Epidermal melanocyte (primary cell): ENCODE measurements around the gene DYSF.
"Not testable (repeated sequence)": the region's sequence is repeated elsewhere in the genome, so short reads cannot be mapped to it uniquely, and the experiment has no call there.

Experiments used
- DNase-seq: peaks from one replicate; pipeline ENCODE4 v3.0.0; 2011; ENCODE audit warnings: low spot score; ENCODE audit not compliant: insufficient read length

Gene DYSF

GRCh38 chr2:71640489-71640888 lies 187.1 kb downstream of the DYSF start:
- no peak for DNase-seq

GRCh38 chr2:71643674-71644357 lies 190.5 kb downstream of the DYSF start:
- no peak for DNase-seq

- no peak for DNase-seq
Observed at GRCh38 chr2:71646028-71646427, 192.7 kb downstream of the DYSF start.

GRCh38 chr2:71647356-71647755 lies 194.0 kb downstream of the DYSF start:
- no peak for DNase-seq

GRCh38 chr2:71655498-71655897 lies 202.1 kb downstream of the DYSF start:
- no peak for DNase-seq

GRCh38 chr2:71658256-71658655 lies 204.9 kb downstream of the DYSF start:
- DNase-seq = not testable (repeated sequence)

- DNase-seq = no peak
Observed at GRCh38 chr2:71658771-71659170, 205.4 kb downstream of the DYSF start.

GRCh38 chr2:71659868-71660518 lies 206.6 kb downstream of the DYSF start:
- DNase-seq = no peak

- no peak for DNase-seq
Observed at GRCh38 chr2:71661782-71662181, 208.4 kb downstream of the DYSF start.

GRCh38 chr2:71662665-71663394 lies 209.5 kb downstream of the DYSF start:
- DNase-seq = no peak

- DNase-seq = no peak
Observed at GRCh38 chr2:71664161-71664560, 210.8 kb downstream of the DYSF start.

GRCh38 chr2:71665168-71666093 lies 212.1 kb downstream of the DYSF start:
- DNase-seq = no peak

- no peak for DNase-seq
Observed at GRCh38 chr2:71666094-71666474, 212.7 kb downstream of the DYSF start.

- DNase-seq = no peak
Observed at GRCh38 chr2:71667256-71668182, 214.2 kb downstream of the DYSF start.

- DNase-seq = no peak
Observed at GRCh38 chr2:71668326-71669057, 215.1 kb downstream of the DYSF start.

- no peak for DNase-seq
Observed at GRCh38 chr2:71669058-71669456, 215.7 kb downstream of the DYSF start.

GRCh38 chr2:71669628-71670429 lies 216.5 kb downstream of the DYSF start:
- DNase-seq = no peak

GRCh38 chr2:71670430-71670795 lies 217.1 kb downstream of the DYSF start:
- DNase-seq = no peak
